Lung (tissue), 12 donors: ENCODE measurements around the gene CWF19L2. TPM values are rescaled to one million over a fixed set of nuclear protein-coding genes. Genes with fewer than 3 reads are reported as not detected.
"Not testable (repeated sequence)": the region's sequence is repeated elsewhere in the genome, so short reads cannot be mapped to it uniquely, and the experiment has no call there.

Experiments used
- ATAC-seq: fragments of 200-7000 bp; cut with Tn5 transposase; one replicate; pipeline ENCODE4 v1.9.1; 2020; ENCODE audit warnings: moderate number of reproducible peaks; ENCODE audit not compliant: insufficient read depth, low FRiP score
- DNase-seq, 3 donors: peaks; one replicate each; pipeline ENCODE4 v3.0.0-alpha.2; 2013 to 2017
- H3K27ac ChIP-seq, 2 donors: one replicate each; pipeline ENCODE4 v1.5.1; 2013; ENCODE audit warnings: mild to moderate bottlenecking in 2 of 2, moderate library complexity in 2 of 2, control low read depth in 1 of 2, inconsistent platforms in 1 of 2, low read depth in 1 of 2, low read length in 1 of 2
- H3K27me3 ChIP-seq, 3 donors: one replicate each; pipeline ENCODE4 v1.5.1; 2013; ENCODE audit warnings: low read length in 2 of 3; ENCODE audit not compliant: control insufficient read depth in 3 of 3, insufficient read depth in 3 of 3
- H3K36me3 ChIP-seq, 4 donors: one replicate each; pipeline ENCODE4 v1.5.1; 2013; ENCODE audit warnings: low read length in 4 of 4, mild to moderate bottlenecking in 1 of 4, moderate library complexity in 1 of 4; ENCODE audit not compliant: control insufficient read depth in 4 of 4, insufficient read depth in 4 of 4
- H3K4me1 ChIP-seq, 5 donors: one replicate each; pipeline ENCODE4 v1.5.1; 2013; ENCODE audit warnings: low read length in 5 of 5, mild to moderate bottlenecking in 2 of 5, moderate library complexity in 1 of 5; ENCODE audit not compliant: control insufficient read depth in 5 of 5, insufficient read depth in 5 of 5
- H3K4me3 ChIP-seq: one replicate; pipeline ENCODE4 v1.5.1; 2013; ENCODE audit warnings: mild to moderate bottlenecking, control low read depth, moderate library complexity
- H3K9ac ChIP-seq, 2 donors: one replicate each; pipeline ENCODE4 v1.5.1; 2013; ENCODE audit warnings: low read length in 2 of 2, control low read depth in 1 of 2; ENCODE audit not compliant: insufficient read depth in 1 of 2
- H3K9me3 ChIP-seq, 4 donors: one replicate each; pipeline ENCODE4 v1.5.1; 2013; ENCODE audit warnings: low read length in 3 of 4, mild to moderate bottlenecking in 1 of 4, moderate library complexity in 1 of 4; ENCODE audit not compliant: control insufficient read depth in 4 of 4, insufficient read depth in 3 of 4
- WGBS, 2 donors: extraction: QIAGEN DNeasy Blood & Tissue Kit; methylation state at CpG; one replicate each; pipeline ENCODE4 v1.1.7; 2013; 5-methylcytosine and 5-hydroxymethylcytosine counted together
- polyA plus RNA-seq, 2 donors: library from polyadenylated mRNA; stranded (reverse); fragments of 200-250 nt; gene quantifications; one replicate each; pipeline ENCODE4 v1.2.1, GENCODE V29; 2013
- total RNA-seq, 2 donors: library from RNA; depleted of rRNA in 1 of 2; stranded (reverse); fragments of >200 nt in 1 of 2; gene quantifications; one replicate each; pipeline ENCODE4 v1.2.1, GENCODE V29; 2014 to 2021
- TF ChIP-seq, protein P1 (sequence below): IDR thresholded peaks from 2 replicates; pipeline ENCODE4 v1.5.1; 2012; ENCODE audit warnings: mild to moderate bottlenecking; ENCODE audit errors: control extremely low read depth, extremely low read depth
- donor health status: control.
- donor health status: control.
- donor health status: Bipolar disorder and iron deficiency.
- donor health status: healthy.
- donor health status: DM: yes; HTN: yes; CAD: no.

The CWF19L2 gene
- total and polyA plus RNA-seq, 4 donors: 4.1 to 31.8 (median 7.9) TPM

- H3K36me3 ChIP-seq: peaks cover 10 to 28% (median 14%) of the 10 kb centered on the region in 4 donors
- no peak overlapping the region for H3K4me3 ChIP-seq
- H3K4me1 ChIP-seq: no peaks in the 10 kb centered on the region
- ATAC-seq: no peak
- no peak overlapping the region for H3K27ac ChIP-seq
- H3K27me3 ChIP-seq: no peaks in the 10 kb centered on the region
- no peak for DNase-seq
- TF ChIP-seq, protein P1, sequence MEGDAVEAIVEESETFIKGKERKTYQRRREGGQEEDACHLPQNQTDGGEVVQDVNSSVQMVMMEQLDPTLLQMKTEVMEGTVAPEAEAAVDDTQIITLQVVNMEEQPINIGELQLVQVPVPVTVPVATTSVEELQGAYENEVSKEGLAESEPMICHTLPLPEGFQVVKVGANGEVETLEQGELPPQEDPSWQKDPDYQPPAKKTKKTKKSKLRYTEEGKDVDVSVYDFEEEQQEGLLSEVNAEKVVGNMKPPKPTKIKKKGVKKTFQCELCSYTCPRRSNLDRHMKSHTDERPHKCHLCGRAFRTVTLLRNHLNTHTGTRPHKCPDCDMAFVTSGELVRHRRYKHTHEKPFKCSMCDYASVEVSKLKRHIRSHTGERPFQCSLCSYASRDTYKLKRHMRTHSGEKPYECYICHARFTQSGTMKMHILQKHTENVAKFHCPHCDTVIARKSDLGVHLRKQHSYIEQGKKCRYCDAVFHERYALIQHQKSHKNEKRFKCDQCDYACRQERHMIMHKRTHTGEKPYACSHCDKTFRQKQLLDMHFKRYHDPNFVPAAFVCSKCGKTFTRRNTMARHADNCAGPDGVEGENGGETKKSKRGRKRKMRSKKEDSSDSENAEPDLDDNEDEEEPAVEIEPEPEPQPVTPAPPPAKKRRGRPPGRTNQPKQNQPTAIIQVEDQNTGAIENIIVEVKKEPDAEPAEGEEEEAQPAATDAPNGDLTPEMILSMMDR: no peak
- H3K9me3 ChIP-seq: no peaks in the 10 kb centered on the region
- WGBS, 2 donors: 91 to 97% methylated on average over 3 of the region's 3 CpGs
- no peak overlapping the region for H3K9ac ChIP-seq
These were observed 65.0 kb downstream of the CWF19L2 start for GRCh38 chr11:107392611-107393010.

- not testable (repeated sequence) for DNase-seq, H3K4me1 ChIP-seq, H3K9me3 ChIP-seq, H3K4me3 ChIP-seq, H3K27ac ChIP-seq, ATAC-seq, H3K9ac ChIP-seq, H3K27me3 ChIP-seq
- H3K36me3 ChIP-seq: peaks cover 8 to 30% (median 13%) of the 10 kb centered on the region in 4 donors
- 98 to 99% methylated on average over 4 of the region's 4 CpGs for WGBS, 2 donors
These were observed 66.9 kb downstream of the CWF19L2 start for GRCh38 chr11:107390701-107391100.

DNA sequence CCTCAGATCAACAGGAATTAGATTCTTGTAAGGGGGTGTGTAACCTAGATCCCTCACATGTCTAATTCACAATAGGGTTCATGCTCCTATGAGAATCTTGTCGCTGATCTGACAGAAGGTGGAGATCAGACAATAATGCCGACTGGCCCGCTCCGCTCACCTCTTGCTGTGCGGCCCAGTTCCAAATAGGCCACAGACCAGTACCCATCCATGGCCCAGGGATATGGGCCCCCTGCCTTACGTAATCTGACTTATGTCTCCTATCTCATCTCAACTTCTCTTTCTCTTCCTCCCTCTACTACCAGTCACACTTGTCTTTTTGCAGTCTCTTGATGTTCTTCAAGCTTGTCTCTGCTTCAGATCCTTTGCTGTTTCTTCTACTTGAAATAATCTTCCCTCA, 70.0 kb downstream of the CWF19L2 start:
- ATAC-seq (no peak), DNase-seq (no peak)
- no peak overlapping the region for H3K4me3 ChIP-seq

GRCh38 chr11:107385361-107385981, 72.2 kb downstream of the CWF19L2 start:
- WGBS, 2 donors: 96 to 99% methylated on average over 3 of the region's 3 CpGs
- peaks cover 2 to 15% (median 6%) of the 10 kb centered on the region in 4 donors for H3K36me3 ChIP-seq
- DNase-seq: no peak

More for the DNA sequence above, 70.0 kb downstream of the CWF19L2 start:
- TF ChIP-seq, protein P1: no peak
- H3K27ac ChIP-seq: no peak overlapping the region
- no peaks in the 10 kb centered on the region for H3K9me3 ChIP-seq
- no peaks in the 10 kb centered on the region for H3K27me3 ChIP-seq
- no peak overlapping the region for H3K9ac ChIP-seq
- 97 to 99% methylated on average over 6 of the region's 6 CpGs for WGBS, 2 donors
- H3K4me1 ChIP-seq: no peaks in the 10 kb centered on the region
- H3K36me3 ChIP-seq: peaks cover 8 to 32% (median 13%) of the 10 kb centered on the region in 4 donors

More at GRCh38 chr11:107385361-107385981, 72.2 kb downstream of the CWF19L2 start:
- no peak overlapping the region for H3K27ac ChIP-seq
- H3K9me3 ChIP-seq: no peaks in the 10 kb centered on the region
- TF ChIP-seq, protein P1: no peak
- H3K27me3 ChIP-seq: no peaks in the 10 kb centered on the region
- no peaks in the 10 kb centered on the region for H3K4me1 ChIP-seq
- H3K4me3 ChIP-seq: no peak overlapping the region
- no peak overlapping the region for H3K9ac ChIP-seq
- no peak for ATAC-seq
